PC-3 (cell line): ENCODE results near the gene CAMTA2. TPM values are rescaled to one million over a fixed set of nuclear protein-coding genes. Genes with fewer than 3 reads are reported as not detected.

Experiments
- ATAC-seq: fragments of 200-7000 bp; cut with Tn5 transposase; 2 replicates; pipeline ENCODE4 v1.9.1; 2020; ENCODE audit warnings: mild to moderate bottlenecking, moderate library complexity
- BruUV-seq: library from RNA; stranded (reverse); fragments of 400-500 nt; replicated peaks from 2 replicates; lab custom pipeline; 2021; lab: Mats Ljungman, UMichigan
- CTCF ChIA-PET: fragments of 300-600 bp; sonication (Branson Sonifier 250); formaldehyde crosslinking; loops from one replicate; lab custom pipeline; 2022; ENCODE audit warnings: antibody characterized with exemption; lab: Charles Lee
- POLR2A ChIA-PET: fragments of 300-600 bp; sonication (Branson Sonifier 250); formaldehyde crosslinking; loops from one replicate; lab custom pipeline; 2022; ENCODE audit warnings: antibody characterized with exemption; ENCODE audit not compliant: unreplicated experiment; lab: Charles Lee
- DNase-seq: peaks from one replicate; pipeline ENCODE4 v3.0.0-alpha.2; 2015
- H2AFZ ChIP-seq: fragments of 300-600 bp; sonication (generic); 2 replicates; pipeline ENCODE4 v1.6.0; 2016; ENCODE audit warnings: antibody characterized with exemption, low read length
- H3F3A ChIP-seq: fragments of 300-600 bp; sonication (generic); one replicate; pipeline ENCODE4 v1.6.0; 2017; ENCODE audit warnings: antibody characterized with exemption, low read length, control low read depth, mild to moderate bottlenecking; ENCODE audit not compliant: unreplicated experiment
- H3K27ac ChIP-seq: fragments of 300-600 bp; sonication (generic); 2 replicates; pipeline ENCODE4 v1.5.1; 2016; ENCODE audit warnings: mild to moderate bottlenecking, low read length
- H3K27me3 ChIP-seq: fragments of 300-600 bp; sonication (generic); 2 replicates; pipeline ENCODE4 v1.6.1; 2016; ENCODE audit warnings: low read length, mixed read lengths
- H3K36me3 ChIP-seq: fragments of 300-600 bp; sonication (generic); 2 replicates; pipeline ENCODE4 v1.6.1; 2016; ENCODE audit warnings: low read depth, mixed run types, low read length, mixed read lengths
- H3K4me1 ChIP-seq: fragments of 300-600 bp; sonication (generic); 2 replicates; pipeline ENCODE4 v1.5.1; 2016; ENCODE audit warnings: low read length; ENCODE audit not compliant: insufficient read depth
- H3K4me2 ChIP-seq: fragments of 300-600 bp; sonication (generic); 2 replicates; pipeline ENCODE4 v1.6.0; 2016; ENCODE audit warnings: low read length
- H3K4me3 ChIP-seq: fragments of 300-600 bp; sonication (generic); 2 replicates; pipeline ENCODE4 v1.5.1; 2016; ENCODE audit warnings: mild to moderate bottlenecking, low read length, mixed read lengths
- H3K79me2 ChIP-seq: fragments of 300-600 bp; sonication (generic); 2 replicates; pipeline ENCODE4 v1.6.1; 2017; ENCODE audit warnings: low read length, mixed read lengths
- H3K9ac ChIP-seq: fragments of 300-600 bp; sonication (generic); 2 replicates; pipeline ENCODE4 v1.6.0; 2016; ENCODE audit warnings: mild to moderate bottlenecking, low read length
- H3K9me2 ChIP-seq: fragments of 300-600 bp; sonication (generic); replicated peaks from 2 replicates; pipeline ENCODE4 v1.6.1; 2016; ENCODE audit warnings: mixed run types, low read length, mixed read lengths
- H3K9me3 ChIP-seq: fragments of 300-600 bp; sonication (generic); 2 replicates; pipeline ENCODE4 v1.6.1; 2016; ENCODE audit warnings: low read length, mixed read lengths
- H4K20me1 ChIP-seq: fragments of 300-600 bp; sonication (generic); 2 replicates; pipeline ENCODE4 v1.6.1; 2016; ENCODE audit warnings: low read length, mixed read lengths
- EZH2 ChIP-seq: fragments of 300-600 bp; sonication (generic); IDR thresholded peaks from one replicate; pipeline ENCODE4 v1.6.1; 2017; ENCODE audit warnings: antibody characterized with exemption, mild to moderate bottlenecking, low read length; ENCODE audit not compliant: unreplicated experiment
- EZH2phosphoT487 ChIP-seq: fragments of 300-600 bp; sonication (generic); IDR thresholded peaks from 2 replicates; pipeline ENCODE4 v1.6.1; 2018; ENCODE audit warnings: mild to moderate bottlenecking, antibody characterized with exemption, low read length, borderline replicate concordance
- intact Hi-C: fragments of 100-400 bp; cut with micrococcal nuclease; formaldehyde crosslinking; loops from 2 replicates; pipeline ENCODE4 v1.9.0; 2023
- total RNA-seq: library from RNA; depleted of rRNA; stranded (reverse); fragments of >200 nt; gene quantifications from 2 replicates; pipeline ENCODE4 v1.2.3, GENCODE V29; 2014
- TF ChIP-seq, protein P1 (sequence below): fragments of 300-600 bp; sonication (generic); conservative IDR thresholded peaks from 2 replicates; pipeline ENCODE4 v1.5.1; 2017; ENCODE audit warnings: antibody characterized with exemption, low read depth, mild to moderate bottlenecking, low read length

Gene CAMTA2
- total RNA-seq, 1 experiment from 2014 or later, result 6.2 TPM

DNA sequence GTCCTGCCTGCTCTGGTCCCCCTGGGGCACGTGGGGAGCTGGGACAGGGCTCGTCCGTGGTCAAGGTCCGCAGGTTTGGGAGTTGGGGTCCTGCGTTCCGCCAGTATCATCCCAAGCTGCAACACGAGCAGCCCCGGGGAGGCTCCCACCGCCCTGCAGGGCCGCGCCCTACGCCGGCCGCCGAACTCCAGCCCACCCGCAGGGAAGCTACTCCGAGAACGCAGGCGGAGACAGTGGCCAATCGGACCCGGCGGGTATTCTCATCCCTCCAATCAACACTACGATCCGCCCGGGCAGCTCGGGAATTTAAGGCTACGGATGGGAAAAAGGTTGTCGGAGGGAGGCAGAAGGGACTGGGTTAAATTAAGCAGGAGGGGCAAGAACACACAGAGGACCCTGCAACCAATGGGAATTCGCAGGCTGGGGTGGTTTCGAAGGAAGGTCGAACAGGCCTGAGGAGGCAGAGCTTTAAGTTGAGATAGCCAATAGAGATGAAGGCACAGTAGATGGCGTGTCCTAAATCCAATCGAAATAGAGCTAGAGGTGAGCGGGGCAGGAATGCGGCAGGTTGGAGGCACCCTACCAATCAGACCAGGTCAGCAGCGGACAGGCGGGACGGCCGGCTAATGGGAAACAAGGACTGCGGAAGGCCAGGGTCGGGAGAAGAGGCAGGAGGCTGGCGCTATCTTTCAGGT is 20.5 kb downstream of the CAMTA2 start:
- Histone ChIP-seq H2AFZ (peak overlapping the region; percentile 75), H3K4me1 (peaks cover 23% of the 10 kb centered on the region), H3K36me3 (no peaks in the 10 kb centered on the region; the same call in 1 of the 2 replicates), H3K4me3 (peak overlapping the region; percentile 79), H3K4me2 (peak overlapping the region; percentile 98), H3F3A (no peaks in the 10 kb centered on the region), H3K9me3 (no peaks in the 10 kb centered on the region), H3K9ac (peak overlapping the region; percentile 92), H3K27me3 (no peaks in the 10 kb centered on the region), H3K9me2 (no peaks in the 10 kb centered on the region), H3K27ac (peak overlapping the region; percentile 92), H4K20me1 (no peaks in the 10 kb centered on the region), H3K79me2 (peaks cover 12% of the 10 kb centered on the region; the same call in 1 of the 2 replicates)
- intact Hi-C loops, result loop anchor here (1.0 kb wide), 2 partner anchors 18 to 58 kb away; no protein-coding TSS in a partner anchor
- TF ChIP-seq, protein P1, sequence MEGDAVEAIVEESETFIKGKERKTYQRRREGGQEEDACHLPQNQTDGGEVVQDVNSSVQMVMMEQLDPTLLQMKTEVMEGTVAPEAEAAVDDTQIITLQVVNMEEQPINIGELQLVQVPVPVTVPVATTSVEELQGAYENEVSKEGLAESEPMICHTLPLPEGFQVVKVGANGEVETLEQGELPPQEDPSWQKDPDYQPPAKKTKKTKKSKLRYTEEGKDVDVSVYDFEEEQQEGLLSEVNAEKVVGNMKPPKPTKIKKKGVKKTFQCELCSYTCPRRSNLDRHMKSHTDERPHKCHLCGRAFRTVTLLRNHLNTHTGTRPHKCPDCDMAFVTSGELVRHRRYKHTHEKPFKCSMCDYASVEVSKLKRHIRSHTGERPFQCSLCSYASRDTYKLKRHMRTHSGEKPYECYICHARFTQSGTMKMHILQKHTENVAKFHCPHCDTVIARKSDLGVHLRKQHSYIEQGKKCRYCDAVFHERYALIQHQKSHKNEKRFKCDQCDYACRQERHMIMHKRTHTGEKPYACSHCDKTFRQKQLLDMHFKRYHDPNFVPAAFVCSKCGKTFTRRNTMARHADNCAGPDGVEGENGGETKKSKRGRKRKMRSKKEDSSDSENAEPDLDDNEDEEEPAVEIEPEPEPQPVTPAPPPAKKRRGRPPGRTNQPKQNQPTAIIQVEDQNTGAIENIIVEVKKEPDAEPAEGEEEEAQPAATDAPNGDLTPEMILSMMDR, result no peak
- TF ChIP-seq EZH2 (no peak), EZH2phosphoT487 (no peak)
- POLR2A ChIA-PET, result interaction anchor here (1.0 to 1.4 kb wide), 5 partner anchors 17 to 177 kb away, joined by 3 to 8 read pairs (median 5); partner anchors contain the start of genes PFN1, RNF167 and SLC25A11
- DNase-seq (peak; percentile 96), ATAC-seq (peak; percentile 88)
- CTCF ChIA-PET, result interaction anchor here (0.6 to 2.3 kb wide), 4 partner anchors 27 to 142 kb away, joined by 3 to 11 read pairs (median 4); partner anchors contain the start of genes RNF167 and SLC25A11
- BruUV-seq, result TSS peak; percentile 63

DNA sequence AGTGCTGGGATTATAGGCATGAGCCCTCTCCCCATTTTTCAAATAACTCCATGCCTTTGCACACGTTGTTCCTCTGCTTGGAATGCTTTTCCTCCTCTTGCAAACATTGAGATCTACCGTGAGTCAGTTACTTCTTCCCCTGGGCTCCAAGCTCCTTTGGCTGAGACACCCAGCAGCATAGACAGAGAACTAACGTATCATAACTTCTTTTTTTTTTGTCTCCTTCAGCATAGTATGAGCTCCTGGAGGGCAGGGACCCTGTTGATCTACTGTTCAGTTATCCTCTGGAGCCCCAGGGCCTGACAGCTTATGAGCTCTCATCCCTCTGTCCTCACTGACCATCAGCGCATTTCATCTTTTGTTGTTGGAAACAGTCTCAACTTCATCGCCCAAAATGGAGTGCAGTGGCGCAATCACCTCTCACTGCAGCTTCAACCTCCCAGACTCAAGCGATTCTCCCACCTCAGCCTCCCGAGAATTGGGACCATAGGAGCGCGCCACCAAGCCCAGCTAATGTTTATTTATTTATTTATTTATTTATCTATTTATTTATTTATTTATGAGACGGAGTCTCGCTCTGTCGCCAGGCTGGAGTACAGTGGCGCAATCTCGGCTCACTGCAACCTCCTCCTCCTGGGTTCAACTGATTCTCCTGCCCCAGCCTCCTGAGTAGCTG is 22.0 kb downstream of the CAMTA2 start:
- Histone ChIP-seq H3K4me2 (no peak overlapping the region), H3K27ac (no peak overlapping the region), H4K20me1 (no peaks in the 10 kb centered on the region), H3F3A (no peaks in the 10 kb centered on the region), H3K4me3 (no peak overlapping the region), H3K36me3 (no peaks in the 10 kb centered on the region; the same call in 1 of the 2 replicates), H3K27me3 (no peaks in the 10 kb centered on the region), H3K4me1 (peaks cover 23% of the 10 kb centered on the region), H3K9me2 (no peaks in the 10 kb centered on the region), H3K79me2 (peaks cover 12% of the 10 kb centered on the region; the same call in 1 of the 2 replicates), H2AFZ (no peak overlapping the region), H3K9me3 (no peaks in the 10 kb centered on the region), H3K9ac (no peak overlapping the region)
- no peak for DNase-seq
- TF ChIP-seq, protein P1, result no peak
- TF ChIP-seq EZH2phosphoT487 (no peak), EZH2 (no peak)
- ATAC-seq, result no peak
- intact Hi-C loops, result no loop called here
- no TSS peak for BruUV-seq
- ChIA-PET POLR2A (interaction anchor here (0.6 kb wide), 1 partner anchor 20 kb away, joined by 3 read pairs; no protein-coding TSS in a partner anchor), CTCF (interaction anchor here (2.3 kb wide), 1 partner anchor 56 kb away, joined by 11 read pairs; no protein-coding TSS in a partner anchor)
